GM12875 (cell line): ENCODE data around the gene TSPAN12.

Source experiments
- H3K4me3 ChIP-seq: one replicate; pipeline ENCODE4 v1.5.1; 2011; ENCODE audit warnings: low read depth, low read length, control low read depth
- TF ChIP-seq, protein P1 (sequence below): IDR thresholded peaks from 2 replicates; pipeline ENCODE4 v1.5.1; 2011; ENCODE audit warnings: low read depth, mild to moderate bottlenecking, control low read depth, inconsistent platforms, low read length, moderate library complexity, borderline replicate concordance; ENCODE audit not compliant: insufficient read depth

The TSPAN12 gene

GRCh38 chr7:120873401-120873800 is 15.5 kb upstream of the TSPAN12 start:
- no peak overlapping the region for H3K4me3 ChIP-seq
- TF ChIP-seq, protein P1, sequence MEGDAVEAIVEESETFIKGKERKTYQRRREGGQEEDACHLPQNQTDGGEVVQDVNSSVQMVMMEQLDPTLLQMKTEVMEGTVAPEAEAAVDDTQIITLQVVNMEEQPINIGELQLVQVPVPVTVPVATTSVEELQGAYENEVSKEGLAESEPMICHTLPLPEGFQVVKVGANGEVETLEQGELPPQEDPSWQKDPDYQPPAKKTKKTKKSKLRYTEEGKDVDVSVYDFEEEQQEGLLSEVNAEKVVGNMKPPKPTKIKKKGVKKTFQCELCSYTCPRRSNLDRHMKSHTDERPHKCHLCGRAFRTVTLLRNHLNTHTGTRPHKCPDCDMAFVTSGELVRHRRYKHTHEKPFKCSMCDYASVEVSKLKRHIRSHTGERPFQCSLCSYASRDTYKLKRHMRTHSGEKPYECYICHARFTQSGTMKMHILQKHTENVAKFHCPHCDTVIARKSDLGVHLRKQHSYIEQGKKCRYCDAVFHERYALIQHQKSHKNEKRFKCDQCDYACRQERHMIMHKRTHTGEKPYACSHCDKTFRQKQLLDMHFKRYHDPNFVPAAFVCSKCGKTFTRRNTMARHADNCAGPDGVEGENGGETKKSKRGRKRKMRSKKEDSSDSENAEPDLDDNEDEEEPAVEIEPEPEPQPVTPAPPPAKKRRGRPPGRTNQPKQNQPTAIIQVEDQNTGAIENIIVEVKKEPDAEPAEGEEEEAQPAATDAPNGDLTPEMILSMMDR: no peak

- TF ChIP-seq, protein P1: no peak
- H3K4me3 ChIP-seq: no peak overlapping the region
These were observed 11.8 kb upstream of the TSPAN12 start for GRCh38 chr7:120869700-120870099.

DNA sequence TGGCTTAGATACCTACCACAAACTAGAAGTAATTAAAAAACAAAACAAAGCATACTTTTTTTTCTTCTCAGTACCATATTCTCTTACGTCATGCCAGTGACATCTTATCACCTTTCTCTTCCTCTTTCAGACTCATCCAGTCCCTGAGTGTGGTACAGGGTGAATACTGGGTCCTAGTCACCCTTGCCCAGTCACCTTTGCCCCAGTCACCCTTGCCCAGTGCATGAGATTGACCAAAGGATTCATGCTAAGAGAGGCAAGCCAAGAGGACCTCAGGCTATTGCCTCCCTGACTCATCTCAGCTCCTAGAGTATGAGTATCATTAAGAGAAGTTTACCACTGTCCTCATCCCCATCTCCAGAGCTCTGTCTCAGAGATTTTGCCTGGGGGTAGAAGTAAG is 10.0 kb upstream of the TSPAN12 start:
- no peak overlapping the region for H3K4me3 ChIP-seq
- TF ChIP-seq, protein P1: no peak

GRCh38 chr7:120865191-120865981 is 7.4 kb upstream of the TSPAN12 start:
- TF ChIP-seq, protein P1: no peak
- H3K4me3 ChIP-seq: no peak overlapping the region

DNA sequence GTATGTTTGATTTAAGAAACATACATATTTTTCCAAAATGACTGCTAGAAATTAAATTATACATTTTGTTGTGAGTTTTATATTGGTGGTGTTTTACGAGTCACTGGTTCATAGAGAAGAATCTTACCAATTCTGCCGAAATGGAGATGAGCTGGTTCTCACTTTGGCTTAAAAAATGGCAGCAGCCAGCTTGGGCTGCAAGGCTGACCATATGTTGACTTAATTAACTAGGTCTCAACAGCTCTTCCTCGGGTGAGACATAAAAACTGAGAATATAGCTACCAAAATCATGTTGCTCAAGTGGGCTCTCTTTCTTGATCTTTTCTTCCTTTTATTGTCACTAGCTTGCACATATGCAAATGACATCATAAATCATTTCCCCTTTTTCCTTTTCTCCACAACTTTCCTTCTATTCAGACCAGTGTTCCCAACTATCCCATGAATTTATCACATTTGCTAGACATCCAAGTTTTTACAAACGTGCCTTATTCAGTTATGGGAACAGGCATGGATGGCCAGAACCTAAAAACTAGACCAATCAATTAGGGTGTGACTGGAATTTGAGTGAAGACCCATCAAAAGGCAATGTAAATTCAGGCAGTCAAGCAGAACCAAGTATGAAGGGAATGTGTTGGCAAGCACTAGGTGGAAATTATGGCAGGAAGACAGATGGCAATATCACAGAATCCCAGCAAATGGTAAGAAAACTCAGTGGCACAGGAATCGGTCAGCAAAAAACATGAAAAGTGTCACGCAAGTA is 6.4 kb upstream of the TSPAN12 start:
- no peak overlapping the region for H3K4me3 ChIP-seq
- TF ChIP-seq, protein P1: no peak

GRCh38 chr7:120862987-120863590 is 5.1 kb upstream of the TSPAN12 start:
- no peak overlapping the region for H3K4me3 ChIP-seq
- TF ChIP-seq, protein P1: no peak
